Measurements from ENCODE around the gene HSP90AB1. TPM values are rescaled to one million over a fixed set of nuclear protein-coding genes. Genes with fewer than 3 reads are reported as not detected.

HSP90AB1 gene
- total and polyA plus RNA-seq, 2 donors: 220 to 600 TPM

GRCh38 chr6:44234101-44235025, 12.5 kb upstream of the HSP90AB1 start:
- H3K4me1 ChIP-seq (ENCODE audit: insufficient read depth): no peaks in the 10 kb centered on the region
- H3K4me3 ChIP-seq (ENCODE audit: low read depth, low read length): no peak overlapping the region
- WGBS: 18% methylated on average over 5 of the region's 5 CpGs
- no peak overlapping the region for H3K27ac ChIP-seq (ENCODE audit: low read depth)
- no peak for DNase-seq (ENCODE audit: extremely low spot score)
- no peaks in the 10 kb centered on the region for H3K36me3 ChIP-seq (ENCODE audit: insufficient read depth)

- no peak for DNase-seq (ENCODE audit: extremely low spot score)
- Histone ChIP-seq H3K4me3 (ENCODE audit: low read depth, low read length) (no peak overlapping the region), H3K36me3 (ENCODE audit: insufficient read depth) (no peaks in the 10 kb centered on the region), H3K27ac (ENCODE audit: low read depth) (no peak overlapping the region), H3K4me1 (ENCODE audit: insufficient read depth) (no peaks in the 10 kb centered on the region)
- 77% methylated on average over 6 of the region's 6 CpGs for WGBS
These were observed 11.6 kb upstream of the HSP90AB1 start for GRCh38 chr6:44235269-44235668.

GRCh38 chr6:44235891-44236516, 10.9 kb upstream of the HSP90AB1 start:
- Histone ChIP-seq H3K4me3 (ENCODE audit: low read depth, low read length) (no peak overlapping the region), H3K36me3 (ENCODE audit: insufficient read depth) (no peaks in the 10 kb centered on the region), H3K27ac (ENCODE audit: low read depth) (no peak overlapping the region), H3K4me1 (ENCODE audit: insufficient read depth) (no peaks in the 10 kb centered on the region)
- 85% methylated on average over 6 of the region's 6 CpGs for WGBS
- DNase-seq (ENCODE audit: extremely low spot score): no peak

GRCh38 chr6:44237021-44237812, 9.7 kb upstream of the HSP90AB1 start:
- peak overlapping the region; percentile 86 for H3K27ac ChIP-seq (ENCODE audit: low read depth)
- peak overlapping the region; percentile 41 for H3K4me3 ChIP-seq (ENCODE audit: low read depth, low read length)
- no peaks in the 10 kb centered on the region for H3K36me3 ChIP-seq (ENCODE audit: insufficient read depth)
- no peaks in the 10 kb centered on the region for H3K4me1 ChIP-seq (ENCODE audit: insufficient read depth)
- DNase-seq (ENCODE audit: extremely low spot score): peak; percentile 80
- 30% methylated on average over 22 of the region's 22 CpGs for WGBS

- H3K36me3 ChIP-seq (ENCODE audit: insufficient read depth): no peaks in the 10 kb centered on the region
- H3K27ac ChIP-seq (ENCODE audit: low read depth): peak overlapping the region; percentile 86
- DNase-seq (ENCODE audit: extremely low spot score): peak; percentile 29
- H3K4me3 ChIP-seq (ENCODE audit: low read depth, low read length): peak overlapping the region; percentile 41
- 2% methylated on average over 42 of the region's 42 CpGs for WGBS
- H3K4me1 ChIP-seq (ENCODE audit: insufficient read depth): no peaks in the 10 kb centered on the region
These were observed 9.0 kb upstream of the HSP90AB1 start for GRCh38 chr6:44237813-44238433.

- WGBS: 88% methylated on average over 7 of the region's 7 CpGs
- H3K27ac ChIP-seq (ENCODE audit: low read depth): no peak overlapping the region
- DNase-seq (ENCODE audit: extremely low spot score): no peak
These were observed 8.1 kb upstream of the HSP90AB1 start for GRCh38 chr6:44238687-44239350.

GRCh38 chr6:44243345-44243744, 3.6 kb upstream of the HSP90AB1 start:
- DNase-seq (ENCODE audit: extremely low spot score): no peak
- WGBS: 86% methylated on average over 7 of the region's 7 CpGs
- no peak overlapping the region for H3K27ac ChIP-seq (ENCODE audit: low read depth)
- H3K4me1 ChIP-seq (ENCODE audit: insufficient read depth): no peaks in the 10 kb centered on the region
- H3K4me3 ChIP-seq (ENCODE audit: low read depth, low read length): no peak overlapping the region
- H3K36me3 ChIP-seq (ENCODE audit: insufficient read depth): no peaks in the 10 kb centered on the region

More at GRCh38 chr6:44238687-44239350, 8.1 kb upstream of the HSP90AB1 start:
- no peaks in the 10 kb centered on the region for H3K36me3 ChIP-seq (ENCODE audit: insufficient read depth)
- no peak overlapping the region for H3K4me3 ChIP-seq (ENCODE audit: low read depth, low read length)
- no peaks in the 10 kb centered on the region for H3K4me1 ChIP-seq (ENCODE audit: insufficient read depth)

GRCh38 chr6:44245391-44245911, 1.4 kb upstream of the HSP90AB1 start:
- H3K27ac ChIP-seq (ENCODE audit: low read depth): peak overlapping the region; percentile 76
- peak overlapping the region; percentile 76 for H3K4me3 ChIP-seq (ENCODE audit: low read depth, low read length)
- H3K36me3 ChIP-seq (ENCODE audit: insufficient read depth): no peaks in the 10 kb centered on the region
- 72% methylated on average over 12 of the region's 12 CpGs for WGBS
- H3K4me1 ChIP-seq (ENCODE audit: insufficient read depth): no peaks in the 10 kb centered on the region
- DNase-seq (ENCODE audit: extremely low spot score): no peak

GRCh38 chr6:44245912-44246662, 814 bp upstream of the HSP90AB1 start:
- no peaks in the 10 kb centered on the region for H3K4me1 ChIP-seq (ENCODE audit: insufficient read depth)
- DNase-seq (ENCODE audit: extremely low spot score): no peak
- WGBS: under 1% methylated on average over 62 of the region's 62 CpGs
- H3K4me3 ChIP-seq (ENCODE audit: low read depth, low read length): peak overlapping the region; percentile 76
- no peaks in the 10 kb centered on the region for H3K36me3 ChIP-seq (ENCODE audit: insufficient read depth)
- H3K27ac ChIP-seq (ENCODE audit: low read depth): peak overlapping the region; percentile 76

GRCh38 chr6:44247338-44248302, 719 bp downstream of the HSP90AB1 start:
- Histone ChIP-seq H3K4me1 (ENCODE audit: insufficient read depth) (no peaks in the 10 kb centered on the region), H3K27ac (ENCODE audit: low read depth) (peak overlapping the region; percentile 81), H3K4me3 (ENCODE audit: low read depth, low read length) (peak overlapping the region; percentile 76), H3K36me3 (ENCODE audit: insufficient read depth) (peaks cover 4% of the 10 kb centered on the region)
- DNase-seq (ENCODE audit: extremely low spot score): no peak
- WGBS: under 1% methylated on average over 52 of the region's 52 CpGs

GRCh38 chr6:44248579-44248978, 1.7 kb downstream of the HSP90AB1 start:
- H3K27ac ChIP-seq (ENCODE audit: low read depth): no peak overlapping the region
- H3K4me1 ChIP-seq (ENCODE audit: insufficient read depth): no peaks in the 10 kb centered on the region
- peaks cover 4% of the 10 kb centered on the region for H3K36me3 ChIP-seq (ENCODE audit: insufficient read depth)
- no peak for DNase-seq (ENCODE audit: extremely low spot score)
- WGBS: 37% methylated on average over 1 of the region's 1 CpG
- peak overlapping the region; percentile 76 for H3K4me3 ChIP-seq (ENCODE audit: low read depth, low read length)
